Panc1 (cell line): ENCODE data around the gene GRID2. TPM values are rescaled to one million over a fixed set of nuclear protein-coding genes. Genes with fewer than 3 reads are reported as not detected.

Source experiments
- ATAC-seq: fragments of 200-7000 bp; cut with Tn5 transposase; 2 replicates; pipeline ENCODE4 v1.9.1; 2020; ENCODE audit warnings: mild to moderate bottlenecking, moderate library complexity
- BruUV-seq: library from RNA; stranded (reverse); fragments of 400-500 nt; replicated peaks from 2 replicates; lab custom pipeline; 2021; lab: Mats Ljungman, UMichigan
- CTCF ChIA-PET: fragments of 300-600 bp; sonication (Branson Sonifier 250); formaldehyde crosslinking; loops from one replicate; lab custom pipeline; 2022; ENCODE audit warnings: antibody characterized with exemption; lab: Charles Lee
- POLR2A ChIA-PET: fragments of 300-600 bp; sonication (Branson Sonifier 250); formaldehyde crosslinking; loops from one replicate; lab custom pipeline; 2022; ENCODE audit warnings: antibody characterized with exemption; lab: Charles Lee
- DNase-seq: peaks from one replicate; pipeline ENCODE4 v3.0.0-alpha.2; 2010; ENCODE audit warnings: low read depth, low spot score
- H3K27ac ChIP-seq: 2 replicates; pipeline ENCODE4 v1.5.1; 2011; ENCODE audit warnings: mild to moderate bottlenecking, low read length, inconsistent platforms
- H3K27me3 ChIP-seq: fragments of 200-500 bp; sonication (Bioruptor generic); 2 replicates; pipeline ENCODE4 v1.6.0; 2014; ENCODE audit warnings: low read length, inconsistent platforms; ENCODE audit not compliant: control insufficient read depth, insufficient read depth
- H3K36me3 ChIP-seq: fragments of 200-500 bp; sonication (Bioruptor generic); 2 replicates; pipeline ENCODE4 v1.5.1; 2014; ENCODE audit warnings: inconsistent platforms, mild to moderate bottlenecking, low read length, moderate library complexity; ENCODE audit not compliant: control insufficient read depth, insufficient read depth
- H3K4me1 ChIP-seq: 2 replicates; pipeline ENCODE4 v1.5.1; 2011; ENCODE audit warnings: inconsistent platforms, mild to moderate bottlenecking, low read length, moderate library complexity; ENCODE audit not compliant: control insufficient read depth, insufficient read depth
- H3K4me3 ChIP-seq, 2 experiments: 2 replicates each; pipeline ENCODE4 v1.5.1; 2011 to 2012; ENCODE audit warnings: low read depth in 2 of 2, low read length in 2 of 2, mild to moderate bottlenecking in 2 of 2, inconsistent platforms in 1 of 2, moderate library complexity in 1 of 2
- H3K9me3 ChIP-seq: fragments of 200-500 bp; sonication (Bioruptor generic); 2 replicates; pipeline ENCODE4 v1.5.1; 2014; ENCODE audit warnings: low read depth, mild to moderate bottlenecking, inconsistent platforms, low read length, moderate library complexity; ENCODE audit not compliant: control insufficient read depth, insufficient read depth
- POLR2AphosphoS5 ChIP-seq: IDR thresholded peaks from 2 replicates; pipeline ENCODE4 v1.6.1; 2012; ENCODE audit warnings: mild to moderate bottlenecking, low read depth, low read length, moderate library complexity
- SIN3A ChIP-seq: IDR thresholded peaks from 2 replicates; pipeline ENCODE4 v1.6.1; 2012; ENCODE audit warnings: low read depth, mild to moderate bottlenecking, low read length, moderate library complexity, borderline replicate concordance; ENCODE audit not compliant: insufficient read depth
- TCF7L2 ChIP-seq: IDR thresholded peaks from 2 replicates; pipeline ENCODE4 v1.6.1; 2011; ENCODE audit warnings: mild to moderate bottlenecking, low read depth, low read length, inconsistent platforms
- in situ Hi-C: cut with HindIII; loops from 2 replicates; pipeline ENCODE4 v1.10.0; 2016; ENCODE audit warnings: low sequenced_read_pairs, low pct_unique_long_range_greater_than_20kb
- intact Hi-C: fragments of 100-400 bp; cut with micrococcal nuclease; formaldehyde crosslinking; loops from one replicate; pipeline ENCODE4 v1.10.0; 2022; ENCODE audit not compliant: unreplicated experiment
- total RNA-seq: library from RNA; stranded (reverse); gene quantifications from one replicate; pipeline ENCODE4 v1.2.1, GENCODE V29; 2021; ENCODE audit not compliant: unreplicated experiment
- TF ChIP-seq, protein P1 (sequence below), 2 experiments: IDR thresholded peaks; 2 replicates each; pipeline ENCODE4 v1.6.1; 2011 to 2012; ENCODE audit warnings: low read depth in 2 of 2, control low read depth in 1 of 2, low read length in 1 of 2, mild to moderate bottlenecking in 1 of 2, moderate library complexity in 1 of 2; ENCODE audit not compliant: insufficient read depth in 1 of 2
- TF ChIP-seq, protein P2 (sequence below): fragments of 450-650 bp; IDR thresholded peaks from 2 replicates; pipeline ENCODE4 v1.5.1; 2017; ENCODE audit warnings: mild to moderate bottlenecking

The GRID2 gene
- total RNA-seq, 1 experiment from 2014 or later, result 0.08 TPM

DNA sequence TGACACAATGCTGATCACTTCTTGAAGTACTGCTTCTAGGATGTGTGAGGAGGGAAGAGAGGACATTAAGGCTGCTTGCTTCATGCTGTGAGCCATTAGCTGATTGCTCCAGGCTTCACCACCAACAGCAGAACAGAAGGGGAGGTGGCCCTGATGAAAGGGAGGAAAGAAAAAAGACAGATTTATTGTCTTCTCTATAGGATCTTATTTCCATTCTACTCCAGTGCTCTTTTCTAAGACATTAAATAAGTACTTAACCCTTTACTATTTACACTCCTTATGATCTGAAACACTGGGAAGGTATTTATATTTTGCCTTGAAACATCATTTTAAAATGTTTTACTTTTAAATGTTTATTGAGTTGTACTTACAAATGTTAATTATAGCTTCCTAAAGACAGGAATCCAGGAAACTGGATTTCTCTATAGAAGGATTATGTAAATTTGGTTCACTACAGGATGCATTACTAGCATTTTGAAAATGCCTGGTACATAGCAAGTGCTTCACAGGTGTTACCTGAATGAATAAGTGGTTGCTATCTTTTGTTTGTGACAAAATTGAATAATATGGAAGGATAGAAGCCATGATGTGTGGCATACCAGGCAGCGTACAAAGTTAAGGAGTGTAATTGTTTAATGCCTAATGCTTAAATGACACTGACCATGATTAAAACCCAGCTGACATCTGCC lies 843.9 kb downstream of the GRID2 start:
- in situ Hi-C loops, result no loop called here
- POLR2A ChIA-PET, result no interaction called here
- no TSS peak for BruUV-seq

DNA sequence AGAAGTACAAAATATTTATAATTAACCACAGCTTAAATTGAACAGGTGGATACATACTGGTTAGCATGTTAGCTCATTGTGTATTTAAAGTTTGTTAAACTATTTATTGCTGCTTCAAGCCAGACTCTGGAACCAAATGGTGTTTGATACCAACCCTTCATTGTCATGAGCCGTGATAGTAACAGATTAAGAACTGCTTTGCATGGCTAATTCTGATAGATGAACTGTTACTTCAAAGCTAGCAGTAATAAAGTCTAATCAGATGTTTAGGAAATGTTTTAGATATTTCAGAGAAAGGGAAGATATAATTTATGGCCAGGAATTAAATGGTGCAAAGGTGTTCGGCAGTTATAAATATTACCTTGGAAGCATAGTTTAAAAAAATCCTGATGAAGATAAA lies 848.7 kb downstream of the GRID2 start:
- ChIA-PET POLR2A (no interaction called here), CTCF (no interaction called here)
- DNase-seq (no peak), ATAC-seq (no peak)
- H3K9me3 ChIP-seq, result no peaks in the 10 kb centered on the region
- BruUV-seq, result no TSS peak
- TF ChIP-seq TCF7L2 (no peak), SIN3A (no peak), POLR2AphosphoS5 (no peak)
- TF ChIP-seq, protein P1, sequence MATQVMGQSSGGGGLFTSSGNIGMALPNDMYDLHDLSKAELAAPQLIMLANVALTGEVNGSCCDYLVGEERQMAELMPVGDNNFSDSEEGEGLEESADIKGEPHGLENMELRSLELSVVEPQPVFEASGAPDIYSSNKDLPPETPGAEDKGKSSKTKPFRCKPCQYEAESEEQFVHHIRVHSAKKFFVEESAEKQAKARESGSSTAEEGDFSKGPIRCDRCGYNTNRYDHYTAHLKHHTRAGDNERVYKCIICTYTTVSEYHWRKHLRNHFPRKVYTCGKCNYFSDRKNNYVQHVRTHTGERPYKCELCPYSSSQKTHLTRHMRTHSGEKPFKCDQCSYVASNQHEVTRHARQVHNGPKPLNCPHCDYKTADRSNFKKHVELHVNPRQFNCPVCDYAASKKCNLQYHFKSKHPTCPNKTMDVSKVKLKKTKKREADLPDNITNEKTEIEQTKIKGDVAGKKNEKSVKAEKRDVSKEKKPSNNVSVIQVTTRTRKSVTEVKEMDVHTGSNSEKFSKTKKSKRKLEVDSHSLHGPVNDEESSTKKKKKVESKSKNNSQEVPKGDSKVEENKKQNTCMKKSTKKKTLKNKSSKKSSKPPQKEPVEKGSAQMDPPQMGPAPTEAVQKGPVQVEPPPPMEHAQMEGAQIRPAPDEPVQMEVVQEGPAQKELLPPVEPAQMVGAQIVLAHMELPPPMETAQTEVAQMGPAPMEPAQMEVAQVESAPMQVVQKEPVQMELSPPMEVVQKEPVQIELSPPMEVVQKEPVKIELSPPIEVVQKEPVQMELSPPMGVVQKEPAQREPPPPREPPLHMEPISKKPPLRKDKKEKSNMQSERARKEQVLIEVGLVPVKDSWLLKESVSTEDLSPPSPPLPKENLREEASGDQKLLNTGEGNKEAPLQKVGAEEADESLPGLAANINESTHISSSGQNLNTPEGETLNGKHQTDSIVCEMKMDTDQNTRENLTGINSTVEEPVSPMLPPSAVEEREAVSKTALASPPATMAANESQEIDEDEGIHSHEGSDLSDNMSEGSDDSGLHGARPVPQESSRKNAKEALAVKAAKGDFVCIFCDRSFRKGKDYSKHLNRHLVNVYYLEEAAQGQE (IDR thresholded peaks at IDR 0.05; ENCODE audit: insufficient read depth in 1 of 2, low read depth in 2 of 2, low read length in 1 of 2), result no peak
- TF ChIP-seq, protein P2, sequence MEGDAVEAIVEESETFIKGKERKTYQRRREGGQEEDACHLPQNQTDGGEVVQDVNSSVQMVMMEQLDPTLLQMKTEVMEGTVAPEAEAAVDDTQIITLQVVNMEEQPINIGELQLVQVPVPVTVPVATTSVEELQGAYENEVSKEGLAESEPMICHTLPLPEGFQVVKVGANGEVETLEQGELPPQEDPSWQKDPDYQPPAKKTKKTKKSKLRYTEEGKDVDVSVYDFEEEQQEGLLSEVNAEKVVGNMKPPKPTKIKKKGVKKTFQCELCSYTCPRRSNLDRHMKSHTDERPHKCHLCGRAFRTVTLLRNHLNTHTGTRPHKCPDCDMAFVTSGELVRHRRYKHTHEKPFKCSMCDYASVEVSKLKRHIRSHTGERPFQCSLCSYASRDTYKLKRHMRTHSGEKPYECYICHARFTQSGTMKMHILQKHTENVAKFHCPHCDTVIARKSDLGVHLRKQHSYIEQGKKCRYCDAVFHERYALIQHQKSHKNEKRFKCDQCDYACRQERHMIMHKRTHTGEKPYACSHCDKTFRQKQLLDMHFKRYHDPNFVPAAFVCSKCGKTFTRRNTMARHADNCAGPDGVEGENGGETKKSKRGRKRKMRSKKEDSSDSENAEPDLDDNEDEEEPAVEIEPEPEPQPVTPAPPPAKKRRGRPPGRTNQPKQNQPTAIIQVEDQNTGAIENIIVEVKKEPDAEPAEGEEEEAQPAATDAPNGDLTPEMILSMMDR, result no peak
- no peaks in the 10 kb centered on the region for H3K27me3 ChIP-seq
- intact Hi-C loops, result no loop called here
- H3K27ac ChIP-seq, result no peak overlapping the region
- in situ Hi-C loops, result no loop called here
- H3K36me3 ChIP-seq, result no peaks in the 10 kb centered on the region
- H3K4me3 ChIP-seq, result no peak overlapping the region
- H3K4me1 ChIP-seq, result no peaks in the 10 kb centered on the region

More for the DNA sequence above, 843.9 kb downstream of the GRID2 start:
- Histone ChIP-seq H3K9me3 (no peaks in the 10 kb centered on the region), H3K27me3 (no peaks in the 10 kb centered on the region), H3K4me3 (no peak overlapping the region), H3K27ac (no peak overlapping the region), H3K36me3 (no peaks in the 10 kb centered on the region), H3K4me1 (no peaks in the 10 kb centered on the region)
- ATAC-seq (no peak), DNase-seq (no peak)
- intact Hi-C loops, result no loop called here
- CTCF ChIA-PET, result no interaction called here
- TF ChIP-seq TCF7L2 (no peak), POLR2AphosphoS5 (no peak), SIN3A (no peak)
- TF ChIP-seq, protein P2, result no peak
- TF ChIP-seq, protein P1 (IDR thresholded peaks at IDR 0.05; ENCODE audit: insufficient read depth in 1 of 2, low read depth in 2 of 2, low read length in 1 of 2), result no peak
